LNCAP (cell line): ENCODE results near the gene CNOT6.

ENCODE experiments used
- CTCF ChIP-seq: fragments of 450-650 bp; IDR thresholded peaks from 2 replicates; pipeline ENCODE4 v1.5.1; 2017; ENCODE audit warnings: mild to moderate bottlenecking

CNOT6 gene

GRCh38 chr5:180599590-180599914, 105.4 kb downstream of the CNOT6 start:
- TF ChIP-seq CTCF, result no peak

- no peak for TF ChIP-seq CTCF
Measured at GRCh38 chr5:180599981-180600553, 105.9 kb downstream of the CNOT6 start.

DNA sequence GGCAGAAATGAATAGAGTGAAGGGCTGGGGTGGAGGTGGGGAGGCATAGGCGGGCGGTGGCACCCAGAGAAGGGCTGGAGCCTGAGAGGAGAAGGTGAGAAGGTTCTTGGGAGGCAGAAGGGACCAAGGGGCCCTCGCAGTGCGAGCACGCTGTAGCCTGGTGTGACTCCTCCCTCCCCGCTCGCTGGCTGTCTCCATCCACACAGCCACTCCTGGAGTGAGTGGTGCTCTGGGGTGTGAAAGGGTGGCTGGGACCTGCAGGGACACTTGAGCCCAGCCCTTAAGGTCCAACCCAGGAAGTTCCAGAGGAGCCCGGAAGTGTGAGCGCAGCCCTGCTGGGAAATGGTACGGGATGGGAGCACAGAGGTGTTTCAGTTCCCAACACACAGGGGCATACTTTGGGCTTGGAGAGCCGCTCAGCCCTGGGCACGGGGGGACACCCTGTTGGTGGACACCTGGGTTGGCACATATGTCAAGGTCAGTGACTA, 106.4 kb downstream of the CNOT6 start:
- no peak for TF ChIP-seq CTCF

DNA sequence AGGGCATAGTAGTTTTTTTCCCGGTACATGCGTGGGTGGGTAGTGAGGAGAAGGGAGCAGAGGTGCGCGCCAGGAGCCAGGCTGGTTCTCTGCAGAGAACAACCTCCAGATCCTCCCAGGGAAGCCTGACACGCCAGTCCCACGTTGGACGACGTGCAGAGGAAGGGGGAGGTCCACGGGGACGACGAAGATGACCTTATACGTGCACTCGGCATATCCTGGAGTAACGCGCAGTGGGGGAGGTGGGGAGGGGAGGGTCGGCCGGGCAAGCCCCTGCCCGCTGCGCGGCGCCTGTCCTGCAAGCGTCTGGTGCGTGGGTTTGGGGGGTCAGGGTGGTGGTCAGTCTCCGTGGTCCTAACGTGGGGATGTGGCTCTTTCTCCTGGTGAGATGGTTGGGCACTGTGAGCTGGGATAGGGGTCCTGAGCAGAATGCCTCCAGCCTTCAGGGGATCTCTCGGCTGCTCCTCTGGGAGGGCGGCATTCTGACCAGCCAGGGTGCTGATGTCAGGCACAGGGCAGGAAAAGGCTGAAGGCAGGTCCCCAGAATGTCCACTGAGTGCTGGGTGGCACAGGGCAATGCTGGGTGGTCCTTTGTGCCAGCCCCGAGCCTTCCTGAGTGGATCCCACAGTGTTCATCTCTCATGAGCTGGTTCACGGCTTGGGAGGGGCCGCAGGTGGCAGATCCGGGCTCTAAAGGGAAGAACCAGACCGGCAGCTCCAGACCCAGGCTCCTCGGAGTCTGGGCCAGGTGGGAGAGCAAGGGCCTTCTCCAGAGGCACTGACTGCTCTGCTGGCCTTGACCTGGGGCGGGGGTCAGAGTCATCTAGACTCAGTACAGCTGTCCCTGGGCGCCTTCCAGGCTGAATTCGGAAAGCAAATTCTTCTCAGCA, 107.7 kb downstream of the CNOT6 start:
- no peak for TF ChIP-seq CTCF

DNA sequence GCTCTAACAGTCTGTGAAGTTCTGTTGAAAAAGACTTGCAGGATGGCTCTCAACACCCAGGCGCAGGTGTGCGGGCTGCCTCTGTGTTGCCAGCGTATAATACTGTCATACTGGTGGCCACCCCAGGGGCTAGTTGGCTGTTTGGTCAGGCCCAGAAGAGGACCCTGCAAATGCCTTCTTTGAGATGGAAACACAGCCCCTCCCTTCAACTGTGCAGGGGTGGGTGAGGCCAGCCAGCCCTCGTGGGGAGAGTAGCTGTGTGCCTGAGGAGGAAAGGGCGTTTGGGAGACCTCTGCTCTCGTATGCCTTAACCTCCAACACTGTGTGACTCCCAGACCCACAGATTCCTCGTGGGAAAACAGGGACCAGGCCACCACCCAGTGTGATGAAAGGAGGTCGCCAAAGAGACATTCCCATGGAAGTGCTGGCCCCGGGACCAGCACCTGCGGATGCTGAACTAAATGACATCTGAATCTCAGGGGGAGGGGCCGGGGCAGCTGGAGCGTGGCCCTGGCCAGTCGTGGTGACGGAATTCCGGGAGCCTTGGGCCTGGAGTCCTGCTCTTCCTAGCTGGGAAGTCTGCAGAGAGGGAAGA, 108.4 kb downstream of the CNOT6 start:
- TF ChIP-seq CTCF, result no peak

DNA sequence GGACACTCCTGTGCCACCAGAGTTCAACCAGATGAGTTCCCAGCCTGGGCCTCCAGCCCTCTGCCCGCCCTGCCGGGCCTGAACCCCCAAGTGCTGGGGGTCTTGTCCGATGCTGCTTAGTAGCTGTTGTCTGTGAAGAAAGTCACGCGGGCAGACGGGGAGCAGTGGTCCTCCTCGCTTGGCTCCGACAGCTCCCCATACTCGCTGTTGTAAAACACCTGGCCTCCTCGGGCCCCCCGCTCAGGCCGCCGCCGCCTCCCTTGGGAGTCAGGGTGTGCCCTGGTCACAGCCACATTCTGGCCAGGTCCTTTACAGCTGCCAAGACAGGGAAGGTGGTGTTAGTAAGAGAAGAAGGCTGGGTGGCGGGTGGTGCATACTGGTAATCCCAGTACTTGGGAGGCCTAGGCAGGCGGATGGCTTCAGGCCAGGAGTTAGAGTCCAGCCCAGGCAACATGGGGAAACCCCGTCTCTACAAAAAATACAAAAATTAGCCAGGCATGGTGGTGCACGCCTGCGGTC, 109.0 kb downstream of the CNOT6 start:
- TF ChIP-seq CTCF, result no peak

DNA sequence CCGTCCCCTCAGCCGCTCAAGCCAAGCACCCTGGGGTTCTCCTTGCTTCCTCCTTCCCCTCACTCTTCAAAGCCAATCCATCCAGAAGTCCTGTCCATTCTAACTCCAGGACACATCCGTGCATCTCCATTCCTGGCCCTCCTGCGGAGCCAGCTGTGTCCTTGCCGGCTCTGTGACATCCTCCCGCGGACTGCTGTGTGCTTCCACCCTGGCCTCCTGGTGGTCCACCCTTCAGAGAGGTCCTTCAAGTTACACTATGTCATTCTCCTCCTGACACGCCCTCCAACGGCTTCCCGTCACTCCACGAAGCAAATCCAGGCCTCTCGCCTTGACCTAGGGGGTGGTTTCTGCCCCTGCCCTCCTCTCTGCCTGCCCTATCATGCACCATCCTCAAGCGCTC, 110.1 kb downstream of the CNOT6 start:
- TF ChIP-seq CTCF, result no peak
